ENCODE data around the gene HYAL3. TPM values are rescaled to one million over a fixed set of nuclear protein-coding genes. Genes with fewer than 3 reads are reported as not detected.

The HYAL3 gene
- total and polyA plus RNA-seq, 2 of the 13 experiments (the other 11 are each of a cell fraction or from before 2014, with no cell fraction given) = 5.5 to 10.4 TPM

GRCh38 chr3:50303013-50303815 is 4.0 kb upstream of the HYAL3 start, which contains the start of gene HYAL1 (continued):
- TF ChIP-seq NR0B2 (CRISPR knock-in tag; IDR thresholded peaks at IDR 0.05) (peak; percentile 88), BCL6 (CRISPR knock-in tag; IDR thresholded peaks at IDR 0.05) (0 out of 2 replicates have a peak, but pooled peaks have one; percentile 13), ZFP41 (CRISPR knock-in tag; IDR thresholded peaks at IDR 0.05; ENCODE audit: borderline replicate concordance) (no peak; the same call in 1 of the 2 replicates), ZNF691 (CRISPR knock-in tag; IDR thresholded peaks at IDR 0.05; ENCODE audit: borderline replicate concordance, low read depth) (peak; percentile 59; the same call in 1 of the 2 replicates), ZNF782 (CRISPR knock-in tag; IDR thresholded peaks at IDR 0.05; ENCODE audit: borderline replicate concordance) (peak; percentile 71; the same call in 1 of the 2 replicates), ZNF235 (CRISPR knock-in tag; IDR thresholded peaks at IDR 0.05; ENCODE audit: borderline replicate concordance) (peak; percentile 66; the same call in 1 of the 2 replicates), ZSCAN20 (CRISPR knock-in tag; IDR thresholded peaks at IDR 0.05; ENCODE audit: borderline replicate concordance) (no peak; the same call in 1 of the 2 replicates), ZNF34 (CRISPR knock-in tag; IDR thresholded peaks at IDR 0.05; ENCODE audit: borderline replicate concordance) (no peak; the same call in 1 of the 2 replicates), ZNF282 (IDR thresholded peaks at IDR 0.05; ENCODE audit: partially characterized antibody) (no peak), FOXP1 (IDR thresholded peaks at IDR 0.05) (no peak), FOXP1 (CRISPR knock-in tag; IDR thresholded peaks at IDR 0.05) (no peak), ZNF160 (CRISPR knock-in tag; IDR thresholded peaks at IDR 0.05) (peak; percentile 82; the same call in 1 of the 2 replicates), POGZ (CRISPR knock-in tag; IDR thresholded peaks at IDR 0.05) (peak; percentile 56), HES4 (CRISPR knock-in tag; IDR thresholded peaks at IDR 0.05; ENCODE audit: borderline replicate concordance) (peak; percentile 80; the same call in 1 of the 2 replicates), IRF1 (CRISPR knock-in tag; IDR thresholded peaks at IDR 0.05; ENCODE audit: low read depth) (no peak), RORA (CRISPR knock-in tag; IDR thresholded peaks at IDR 0.05) (no peak), BHLHE40 (IDR thresholded peaks at IDR 0.05; ENCODE audit: low read length) (no peak), ZNF296 (CRISPR knock-in tag; conservative IDR thresholded peaks at IDR 0.05) (0 out of 2 replicates have a peak, but pooled peaks have one; percentile 32), CEBPB (IDR thresholded peaks at IDR 0.05; ENCODE audit: borderline replicate concordance, low read depth, low read length) (no peak), ZNF614 (CRISPR knock-in tag; IDR thresholded peaks at IDR 0.05; ENCODE audit: borderline replicate concordance) (no peak), MLXIP (CRISPR knock-in tag; IDR thresholded peaks at IDR 0.05; ENCODE audit: borderline replicate concordance) (0 out of 2 replicates have a peak, but pooled peaks have one; percentile 28), ARNTL (CRISPR knock-in tag; IDR thresholded peaks at IDR 0.05) (peak; percentile 71)
